ENCODE measurements around the gene STRN.
"Not testable (repeated sequence)": the region's sequence is repeated elsewhere in the genome, so short reads cannot be mapped to it uniquely, and the experiment has no call there.

STRN gene

GRCh38 chr2:36966370-36967235 lies at the start of gene STRN:
STRN (minus strand) TSS chr2:36966536; CDS start chr2:36966463, 73 bp downstream.
- peak; percentile 98 for DNase-seq

- no peak for DNase-seq
Measured at GRCh38 chr2:37013315-37013641, 46.9 kb upstream of the STRN start.

- no peak for DNase-seq
Measured at GRCh38 chr2:37011130-37011529, 44.8 kb upstream of the STRN start.

GRCh38 chr2:37005118-37005868 lies 39.0 kb upstream of the STRN start:
- no peak for DNase-seq

GRCh38 chr2:37000988-37001556 lies 34.7 kb upstream of the STRN start:
- DNase-seq, result no peak

- no peak for DNase-seq
Measured at GRCh38 chr2:37000318-37000717, 34.0 kb upstream of the STRN start.

GRCh38 chr2:36999416-36999815 lies 33.1 kb upstream of the STRN start:
- not testable (repeated sequence) for DNase-seq

- DNase-seq, result no peak
Measured at GRCh38 chr2:36993841-36994620, 27.7 kb upstream of the STRN start.

- DNase-seq, result no peak
Measured at GRCh38 chr2:36988008-36988407, 21.7 kb upstream of the STRN start.

- no peak for DNase-seq
Measured at GRCh38 chr2:36982467-36982866, 16.1 kb upstream of the STRN start.

- DNase-seq, result no peak
Measured at GRCh38 chr2:36981911-36982310, 15.6 kb upstream of the STRN start.

- DNase-seq, result not testable (repeated sequence)
Measured at GRCh38 chr2:36979007-36979406, 12.7 kb upstream of the STRN start.

- DNase-seq, result no peak
Measured at GRCh38 chr2:36976065-36976464, 9.7 kb upstream of the STRN start.

- DNase-seq, result no peak
Measured at GRCh38 chr2:36975306-36975705, 9.0 kb upstream of the STRN start.

- no peak for DNase-seq
Measured at GRCh38 chr2:36973320-36973719, 7.0 kb upstream of the STRN start.

GRCh38 chr2:36971990-36972389 lies 5.7 kb upstream of the STRN start:
- no peak for DNase-seq

- no peak for DNase-seq
Measured at GRCh38 chr2:36967236-36967876, 1.0 kb upstream of the STRN start.

GRCh38 chr2:36965751-36966369 lies 476 bp downstream of the STRN start:
- DNase-seq, result peak; percentile 17

GRCh38 chr2:36965206-36965605 lies 1.1 kb downstream of the STRN start:
- DNase-seq, result peak; percentile 29

- DNase-seq, result peak; percentile 21
Measured at GRCh38 chr2:36964496-36965058, 1.8 kb downstream of the STRN start.

GRCh38 chr2:36963734-36964133 lies 2.6 kb downstream of the STRN start:
- DNase-seq, result no peak

- DNase-seq, result no peak
Measured at GRCh38 chr2:36963106-36963505, 3.2 kb downstream of the STRN start.

Measured in inflammatory macrophage treated with lipopolysaccharide for 4 hours (primary cell).